Left cardiac atrium (tissue), 4 donors: ENCODE data around the gene GPR141. TPM values are rescaled to one million over a fixed set of nuclear protein-coding genes. Genes with fewer than 3 reads are reported as not detected.

Source experiments
- ATAC-seq, 2 donors: fragments of 200-7000 bp; cut with Tn5 transposase; one replicate each; pipeline ENCODE4 v1.9.1; 2020; ENCODE audit warnings: mild to moderate bottlenecking in 2 of 2, moderate library complexity in 2 of 2
- DNase-seq: peaks from one replicate; pipeline ENCODE4 v3.0.0-alpha.2; 2020
- intact Hi-C, 2 donors: fragments of 100-400 bp; cut with DNase I; formaldehyde crosslinking; loops; one replicate each; pipeline versions ENCODE4 v1.14.1 to v1.15.1; 2022 to 2023
- total RNA-seq, 2 donors: library from RNA; stranded (reverse); fragmentation: NEBNext Ultra II Directional; extraction: Animal tissue kit (Norgen Biotek cat#: 25700); gene quantifications; one replicate each; pipeline ENCODE4 v1.2.1, GENCODE V29; 2021
- donor health status: DM: no; HTN: yes; CAD: no.
- donor health status: DM: no; HTN: yes; CAD: no; lungs with severe emphysema.
- donor health status: DM: yes; HTN: yes; CAD: no.
- donor health status: Dilated cardiomyopathy.

GPR141 gene
- total RNA-seq, 2 donors from 2014 or later, result 0.56 TPM; not detected in 1

DNA sequence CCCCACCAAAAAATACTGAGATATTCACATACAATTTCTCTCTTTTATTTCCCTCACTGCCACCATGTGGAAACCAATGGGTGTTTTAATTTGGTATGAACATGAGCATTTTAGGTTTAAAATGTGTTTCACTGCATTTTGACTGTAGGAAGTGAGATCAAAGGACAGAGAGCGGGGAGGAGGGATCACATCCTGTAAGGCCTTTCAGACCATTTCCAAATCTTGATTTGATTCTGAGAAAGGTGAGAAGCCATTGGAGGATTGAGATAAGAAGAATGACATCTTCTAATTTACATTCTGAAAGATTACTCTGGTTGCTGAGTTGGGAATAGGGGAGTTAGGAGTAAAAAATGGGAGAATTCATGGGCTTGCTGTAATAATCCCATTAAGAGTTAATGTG is 42.5 kb downstream of the GPR141 start:
- intact Hi-C loops, result no loop called here
- no peak for ATAC-seq
- no peak for DNase-seq

DNA sequence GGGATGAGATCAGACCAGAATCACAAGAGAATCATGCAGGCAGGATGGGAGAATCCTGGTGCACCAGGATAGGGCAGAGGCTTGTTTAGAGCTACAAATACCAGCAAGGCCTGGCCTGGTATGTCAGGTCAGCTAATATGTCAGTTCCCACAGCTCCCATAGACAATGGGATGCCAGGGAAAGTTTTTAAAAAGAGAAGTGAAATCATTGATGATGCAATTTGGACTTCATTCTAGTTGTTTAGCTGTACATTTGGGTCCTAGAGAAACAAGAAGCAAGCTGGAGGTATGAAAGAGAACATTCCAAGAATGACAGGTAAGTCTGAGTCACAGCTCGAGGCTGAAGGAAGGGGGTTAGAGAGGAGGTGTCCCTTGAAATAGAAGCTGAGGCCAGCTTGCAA is 45.2 kb downstream of the GPR141 start:
- ATAC-seq (peak; percentile 21 to 40), DNase-seq (no peak)
- intact Hi-C loops, result no loop called here

DNA sequence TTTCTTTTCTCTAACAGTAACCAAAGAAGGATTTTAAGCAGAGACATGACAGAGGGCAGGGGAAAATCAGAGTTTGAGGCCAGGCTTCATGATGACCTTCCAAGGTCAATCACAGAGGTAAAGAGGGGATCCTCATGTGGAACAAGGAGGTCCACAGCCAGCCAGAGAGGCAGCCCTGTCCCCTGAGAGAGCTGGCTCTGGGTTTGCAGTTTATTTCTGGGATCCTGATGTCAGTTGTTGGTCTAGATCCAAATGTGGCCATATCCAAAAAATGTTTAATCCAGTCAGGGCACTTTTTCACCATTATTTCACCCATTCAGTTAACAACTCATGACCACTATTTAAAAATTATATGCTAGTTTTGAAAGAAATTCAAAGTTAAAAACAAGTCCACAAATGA is 45.6 kb downstream of the GPR141 start:
- intact Hi-C loops, result no loop called here
- DNase-seq (no peak), ATAC-seq (peak; percentile 39 to 62)

DNA sequence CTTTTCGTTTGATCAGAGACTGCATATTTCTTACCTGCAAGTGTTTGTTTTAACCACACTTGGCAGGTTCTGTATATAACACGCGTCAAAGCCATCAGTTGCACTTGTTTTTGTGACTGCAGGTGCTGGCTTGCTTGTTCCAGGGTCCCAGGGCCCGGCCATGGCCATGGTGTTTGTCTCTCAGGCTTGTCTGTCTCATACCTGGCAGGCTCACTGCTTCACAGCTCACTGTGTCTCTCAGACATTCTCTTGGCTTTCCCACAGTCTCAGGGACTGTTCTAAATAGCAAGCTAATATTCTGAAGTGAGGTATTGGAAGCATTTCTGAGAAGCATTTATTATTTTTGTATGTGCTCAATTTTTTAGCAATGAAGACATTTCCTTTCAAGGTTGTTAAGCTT is 46.9 kb downstream of the GPR141 start:
- DNase-seq, result no peak
- no peak for ATAC-seq

DNA sequence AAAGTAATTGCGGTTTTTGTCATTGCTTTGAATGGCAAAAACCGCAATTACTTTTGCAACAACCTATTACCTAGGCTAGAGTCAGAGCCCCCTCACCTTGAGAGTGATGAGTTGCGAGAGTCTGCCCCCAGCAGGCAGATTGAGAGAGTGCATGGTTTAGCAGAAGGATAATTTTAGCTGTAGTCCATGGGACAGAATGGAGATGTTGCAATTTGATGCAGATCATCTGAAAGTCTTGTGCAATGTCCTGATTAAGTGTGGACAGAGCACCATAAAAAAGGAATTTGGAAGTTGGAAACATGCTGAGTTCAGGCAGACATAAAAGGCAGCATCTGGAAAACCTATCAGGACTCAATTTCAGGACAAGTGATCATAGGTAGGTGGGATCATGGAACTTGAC is 48.7 kb downstream of the GPR141 start:
- intact Hi-C loops, result no loop called here
- ATAC-seq (peak; percentile 81 to 90), DNase-seq (no peak)

More for the DNA sequence above, 46.9 kb downstream of the GPR141 start:
- intact Hi-C loops, result no loop called here

DNA sequence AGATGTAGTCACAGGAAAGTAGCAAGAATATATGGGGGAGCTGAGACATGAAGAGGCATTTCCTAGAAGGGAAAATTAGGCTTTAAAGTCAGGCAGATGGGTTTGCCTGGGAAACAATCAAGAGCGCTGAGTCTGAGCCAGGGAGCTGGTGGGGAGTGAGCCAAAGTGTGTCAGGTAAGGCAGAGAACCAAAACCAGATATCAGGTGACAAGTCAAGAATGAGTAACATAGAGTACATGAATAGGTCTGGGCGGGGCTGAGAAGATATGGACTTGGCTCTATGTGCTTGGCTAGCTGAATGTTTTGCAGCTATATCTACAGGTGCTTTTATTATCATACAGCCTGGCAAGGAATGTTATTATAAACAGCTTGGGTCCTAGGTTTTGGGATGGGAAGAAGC is 49.3 kb downstream of the GPR141 start:
- DNase-seq (no peak), ATAC-seq (peak in 1 of 2 donors; percentile 71)
- intact Hi-C loops, result no loop called here

DNA sequence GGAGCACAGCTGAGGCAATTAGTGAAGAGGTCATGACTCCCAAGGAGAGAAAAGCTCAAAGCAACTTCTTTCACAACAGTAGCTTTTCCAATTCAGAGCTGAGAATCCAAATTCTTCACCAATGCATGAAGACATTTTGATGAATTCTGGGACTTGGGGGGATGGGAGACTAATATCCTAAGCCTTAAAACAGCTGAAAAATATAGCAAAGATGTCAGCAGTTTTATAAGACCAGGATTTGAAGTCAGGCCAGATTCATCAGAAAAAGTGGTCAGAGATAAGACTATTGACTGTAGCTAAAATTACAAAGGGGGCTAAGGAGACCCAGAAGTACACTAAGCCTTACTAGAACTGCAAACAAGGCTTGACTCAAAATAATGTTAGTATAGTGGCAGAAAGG is 51.6 kb downstream of the GPR141 start:
- no peak for DNase-seq

DNA sequence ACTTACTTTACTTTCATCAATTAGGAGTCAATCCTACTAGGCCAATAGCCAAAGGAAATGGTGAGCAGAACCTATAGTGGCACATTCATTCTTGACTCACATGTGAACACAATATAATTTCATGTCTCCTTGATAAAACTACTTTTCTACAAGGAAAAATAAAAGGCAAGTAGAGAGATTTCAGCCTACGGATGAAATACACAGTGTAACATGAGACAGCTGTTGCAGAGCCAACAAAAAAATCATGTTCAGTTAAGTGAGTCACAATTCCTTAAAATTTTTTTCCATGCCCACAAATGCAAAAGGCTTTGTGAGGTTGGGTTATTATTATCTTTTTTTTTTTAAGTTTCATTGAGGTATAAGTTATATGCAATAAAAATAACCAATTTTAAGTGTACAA is 54.8 kb downstream of the GPR141 start:
- ATAC-seq, result no peak
- no peak for DNase-seq
- intact Hi-C loops, result no loop called here

More for the DNA sequence above, 51.6 kb downstream of the GPR141 start:
- intact Hi-C loops, result no loop called here
- no peak for ATAC-seq

DNA sequence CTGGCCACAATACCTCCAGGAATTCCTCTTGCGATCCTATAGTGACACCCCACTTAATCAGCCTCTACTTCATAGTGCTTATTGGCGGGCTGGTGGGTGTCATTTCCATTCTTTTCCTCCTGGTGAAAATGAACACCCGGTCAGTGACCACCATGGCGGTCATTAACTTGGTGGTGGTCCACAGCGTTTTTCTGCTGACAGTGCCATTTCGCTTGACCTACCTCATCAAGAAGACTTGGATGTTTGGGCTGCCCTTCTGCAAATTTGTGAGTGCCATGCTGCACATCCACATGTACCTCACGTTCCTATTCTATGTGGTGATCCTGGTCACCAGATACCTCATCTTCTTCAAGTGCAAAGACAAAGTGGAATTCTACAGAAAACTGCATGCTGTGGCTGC is 56.8 kb downstream of the GPR141 start:
- intact Hi-C loops, result no loop called here
- DNase-seq (no peak), ATAC-seq (no peak)

DNA sequence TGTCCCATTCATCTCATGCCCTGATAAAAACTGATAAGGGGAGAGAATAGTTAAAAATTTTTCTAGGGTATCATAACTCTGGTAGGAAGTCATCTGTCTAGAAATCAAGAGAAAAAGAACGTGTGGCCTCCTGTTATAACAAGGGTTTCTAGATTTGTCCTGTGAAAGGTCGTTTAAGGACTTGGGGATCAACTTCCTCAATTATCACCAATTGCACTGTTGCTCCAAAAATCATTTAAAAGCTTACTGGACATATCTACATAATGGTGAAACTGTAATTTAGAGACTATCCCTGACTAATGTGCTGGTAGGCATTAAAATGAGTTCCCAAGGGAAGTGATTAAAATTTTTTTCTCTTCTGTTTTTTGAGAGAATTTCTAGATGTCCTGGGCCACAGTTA is 58.2 kb downstream of the GPR141 start:
- no peak for ATAC-seq
- DNase-seq, result no peak
- intact Hi-C loops, result no loop called here

DNA sequence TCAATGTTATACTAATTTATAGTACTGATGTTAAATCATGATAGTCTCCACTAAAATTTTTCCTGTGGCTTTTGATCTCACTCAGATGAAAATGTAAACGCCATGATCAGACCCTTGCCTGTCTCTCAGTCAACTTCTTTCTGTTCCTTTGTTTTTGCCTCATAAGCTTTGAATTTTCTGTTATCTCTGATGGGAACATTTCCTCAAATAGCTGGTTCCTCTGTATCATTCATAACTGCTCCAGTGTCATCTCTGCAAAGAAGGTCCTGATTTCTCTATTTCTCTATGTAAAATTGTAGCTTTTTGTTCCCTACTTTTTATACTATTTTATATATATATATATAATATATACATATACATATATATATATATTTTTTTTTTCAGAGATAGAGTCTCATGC is 67.5 kb downstream of the GPR141 start:
- no peak for DNase-seq
- ATAC-seq, result no peak
- intact Hi-C loops, result no loop called here

DNA sequence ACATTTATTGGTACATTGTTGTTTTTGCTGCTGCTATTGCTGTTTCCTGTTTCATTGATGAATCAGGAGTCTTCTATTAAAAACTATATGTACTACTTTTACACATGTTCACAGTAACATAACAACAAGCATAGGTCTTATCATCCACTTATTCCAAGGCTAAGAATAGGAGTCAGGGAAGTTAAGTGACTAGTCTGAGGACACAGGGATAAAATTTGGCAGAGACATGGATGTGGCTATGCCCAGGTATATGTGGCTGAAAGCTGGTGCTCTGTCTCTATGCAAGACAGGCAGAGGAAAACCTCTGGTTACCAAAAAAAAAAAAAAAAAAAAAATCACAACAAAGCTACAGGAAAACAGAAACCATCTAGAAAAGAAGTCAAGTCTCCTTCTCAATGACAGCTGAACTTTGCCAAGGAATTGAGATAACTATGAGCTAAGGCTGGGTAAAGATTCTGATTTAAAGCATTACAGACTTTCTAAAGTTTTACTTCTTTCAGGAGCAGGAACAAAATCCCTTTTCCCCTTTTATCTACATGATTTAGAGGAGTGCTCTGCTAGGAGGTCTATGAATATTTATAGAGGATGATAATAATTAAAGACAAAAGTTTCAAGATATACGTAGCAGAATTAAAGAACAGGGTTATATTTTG is 70.0 kb downstream of the GPR141 start:
- intact Hi-C loops, result no loop called here
- DNase-seq (no peak), ATAC-seq (peak in 1 of 2 donors; percentile 41)

DNA sequence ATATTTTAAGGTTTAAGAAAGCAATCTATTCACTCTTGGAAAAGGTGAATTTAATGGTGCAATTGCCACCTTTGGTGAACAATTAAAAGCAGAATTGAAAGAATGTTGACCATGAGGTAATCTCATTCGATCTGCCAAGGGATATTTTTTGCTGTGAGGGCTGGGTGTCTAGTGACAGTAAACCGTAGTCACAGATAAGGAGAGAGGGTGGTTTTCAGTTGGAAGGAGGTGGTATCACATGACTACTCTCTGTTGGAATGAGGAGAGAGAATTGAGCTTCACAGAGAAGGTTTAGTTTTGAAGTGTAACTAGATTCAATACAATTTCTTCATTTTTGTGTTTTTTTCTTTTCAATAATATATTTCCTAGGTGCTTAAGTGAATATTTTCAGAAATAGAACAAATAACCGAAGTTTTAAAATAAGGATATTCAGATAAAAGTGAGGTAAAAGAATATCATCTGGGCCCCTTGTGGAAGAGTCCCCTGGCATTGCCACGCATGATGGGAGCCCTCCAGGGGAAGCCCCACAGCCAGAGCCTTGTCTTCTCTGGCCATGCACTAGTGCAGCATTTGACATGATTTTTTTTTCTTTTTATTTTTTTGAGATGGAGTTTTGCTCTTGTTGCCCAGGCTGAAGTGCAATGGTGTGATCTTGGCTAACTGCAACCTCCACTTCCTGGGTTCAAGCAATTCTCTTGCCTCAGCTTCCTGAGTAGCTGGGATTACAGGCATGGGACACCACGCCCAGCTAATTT is 73.4 kb downstream of the GPR141 start:
- intact Hi-C loops, result no loop called here
- no peak for DNase-seq
- peak; percentile 86 to 87 for ATAC-seq

DNA sequence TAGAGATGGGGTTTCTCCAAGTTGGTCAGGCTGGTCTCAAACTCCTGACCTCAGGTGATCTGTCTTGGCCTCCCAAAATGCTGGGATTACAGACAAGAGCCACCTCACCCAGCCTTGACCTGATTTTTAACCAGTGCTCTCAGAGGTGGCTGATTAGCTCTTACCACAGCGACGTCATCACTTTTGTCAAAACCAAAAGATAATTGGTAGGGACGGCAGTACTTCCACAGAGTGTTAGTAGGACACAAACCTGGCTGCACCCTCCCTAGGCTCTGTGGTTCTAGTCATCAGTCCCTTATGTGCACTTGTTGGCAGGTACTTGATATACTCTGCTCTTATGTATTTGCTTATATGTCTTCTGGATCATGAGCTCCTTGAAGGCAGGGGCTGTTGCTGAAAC is 74.0 kb downstream of the GPR141 start:
- intact Hi-C loops, result no loop called here
- peak in 1 of 2 donors; percentile 58 for ATAC-seq
- no peak for DNase-seq

DNA sequence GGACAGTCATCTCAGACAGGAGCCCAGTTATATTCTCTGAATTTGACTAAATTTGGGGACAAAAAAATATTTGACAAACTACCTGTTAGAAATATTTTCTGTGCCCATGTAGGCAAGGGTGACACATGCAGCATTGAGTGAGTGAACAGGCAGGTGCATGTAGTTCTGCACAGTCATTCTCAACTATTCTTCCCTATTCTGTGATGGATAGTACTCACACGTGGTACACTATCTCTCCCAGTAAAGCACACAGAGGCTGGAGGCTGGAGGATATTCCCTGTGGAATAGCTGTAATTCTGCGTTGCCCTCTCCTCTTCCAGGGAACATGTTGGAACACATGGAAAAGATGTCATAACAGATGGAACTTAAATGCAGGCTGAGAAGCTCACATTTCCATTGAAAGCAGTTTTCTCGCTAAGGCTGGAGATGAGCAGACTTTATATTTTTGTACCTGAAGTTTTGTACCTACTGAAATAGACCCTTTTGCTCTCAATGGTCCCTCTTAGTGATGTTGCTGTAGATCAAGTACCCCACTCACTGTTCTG is 75.0 kb downstream of the GPR141 start:
- DNase-seq (no peak), ATAC-seq (no peak)
- intact Hi-C loops, result no loop called here

DNA sequence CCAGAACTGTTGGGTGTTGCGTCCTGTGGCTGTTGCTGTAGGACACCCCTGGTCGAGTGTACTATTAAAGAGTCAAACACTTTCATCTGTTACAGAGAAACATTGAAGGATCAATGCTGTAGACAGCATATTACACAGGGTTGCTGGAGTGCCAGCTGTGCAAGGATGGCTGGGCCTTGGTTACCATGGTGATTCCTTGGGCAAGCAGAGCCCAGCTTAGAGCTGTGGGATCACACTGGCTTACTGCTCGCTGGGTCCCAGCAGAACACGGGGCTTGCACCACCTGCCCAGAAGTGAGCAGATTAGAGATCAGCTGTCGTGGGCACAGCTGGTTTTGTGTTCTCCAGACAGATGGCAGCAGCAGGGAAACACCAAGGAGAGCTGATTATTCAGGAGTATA is 76.0 kb downstream of the GPR141 start:
- intact Hi-C loops, result no loop called here
- DNase-seq (no peak), ATAC-seq (no peak)

DNA sequence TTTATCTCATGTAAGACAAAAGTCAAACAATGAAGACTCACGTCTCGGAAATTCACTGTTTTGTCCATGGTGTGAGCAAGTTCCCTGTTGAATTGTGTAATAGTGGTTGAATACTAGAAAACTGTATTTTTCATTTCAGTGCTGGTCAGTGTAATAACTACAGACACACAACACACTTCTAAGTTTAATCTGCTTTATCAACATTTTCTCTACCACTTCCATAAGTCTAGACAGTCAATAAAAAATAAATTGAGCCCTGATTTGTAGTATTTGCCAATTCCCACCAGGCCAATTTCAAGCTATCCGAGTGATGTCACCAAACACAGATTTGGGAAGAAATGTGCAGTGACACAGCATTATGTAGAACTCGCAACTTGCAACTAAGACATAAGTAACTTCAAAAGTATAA is 81.9 kb downstream of the GPR141 start:
- ATAC-seq (no peak), DNase-seq (no peak)
- intact Hi-C loops, result no loop called here

DNA sequence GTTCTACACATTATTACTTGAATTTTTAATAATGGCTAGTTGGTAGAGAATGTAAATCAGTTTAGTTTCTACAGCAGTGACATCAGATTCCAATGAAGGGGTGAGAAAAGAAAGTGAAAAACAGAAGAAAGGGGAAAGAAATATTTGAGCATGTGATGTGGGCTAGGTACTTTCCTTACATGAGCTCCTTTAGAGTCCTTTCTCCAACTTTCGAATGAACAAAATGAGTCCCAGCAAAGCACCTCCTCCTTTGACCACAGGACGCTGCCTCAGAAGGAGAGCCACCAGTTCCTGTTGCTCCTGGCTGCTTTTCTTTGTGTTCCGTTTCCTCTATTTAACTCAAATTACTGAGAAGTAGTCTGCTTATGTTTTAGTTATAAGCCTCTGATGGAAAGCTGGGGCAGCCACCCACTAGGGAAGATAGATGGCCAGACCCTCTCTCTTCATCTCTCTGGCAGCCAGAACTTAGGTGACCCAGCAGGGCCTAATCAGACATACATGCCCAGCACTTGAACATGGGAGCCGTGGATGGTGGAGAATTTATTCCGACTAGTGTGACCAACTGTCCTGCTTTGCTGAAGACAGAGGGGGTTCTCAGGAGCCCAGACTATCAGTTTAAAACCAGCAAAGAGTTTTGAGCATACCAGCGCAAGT is 82.4 kb downstream of the GPR141 start:
- ATAC-seq (peak; percentile 19 to 46), DNase-seq (no peak)
- intact Hi-C loops, result no loop called here

DNA sequence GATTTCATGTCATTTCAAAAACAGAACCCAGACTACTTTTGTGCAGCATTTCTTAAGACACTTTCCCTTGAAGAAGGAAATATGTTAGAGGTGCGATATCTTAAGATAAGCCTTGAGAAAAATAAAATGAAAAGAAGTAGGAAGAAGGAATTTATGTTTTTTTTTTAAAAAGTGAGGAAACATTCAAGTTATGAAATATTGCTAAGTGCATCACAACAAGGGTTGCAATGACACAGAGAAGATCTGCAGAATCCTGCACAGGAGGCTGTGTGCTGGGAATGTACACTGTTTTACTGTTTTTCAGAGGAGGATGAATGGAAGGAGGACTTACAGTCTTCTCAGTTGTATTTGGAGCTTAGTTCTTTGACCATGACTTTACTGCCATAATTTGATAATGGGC is 85.0 kb downstream of the GPR141 start:
- ATAC-seq (no peak), DNase-seq (no peak)
- intact Hi-C loops, result no loop called here

DNA sequence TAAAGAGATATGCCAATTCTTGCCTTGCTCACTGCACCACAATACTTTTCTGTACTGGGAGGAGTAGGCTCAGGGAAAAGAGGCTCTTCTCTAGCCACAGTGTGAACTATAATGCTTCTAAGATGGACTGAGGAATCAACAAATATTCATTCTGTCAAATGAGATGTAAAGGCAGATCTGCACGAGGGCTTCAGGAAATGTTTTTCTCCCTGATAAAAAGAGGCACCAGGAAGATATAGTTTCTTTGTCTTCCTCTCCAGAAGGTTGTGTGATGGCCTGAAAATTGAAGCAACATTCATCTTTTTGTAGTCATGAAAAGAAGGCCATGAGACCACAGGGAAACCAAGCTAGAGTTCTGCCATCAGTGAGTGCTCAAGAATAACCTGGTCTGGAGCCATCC is 85.7 kb downstream of the GPR141 start:
- ATAC-seq, result no peak
- intact Hi-C loops, result no loop called here
- no peak for DNase-seq
